A673 (cell line): ENCODE results near the gene ADARB2.

ENCODE experiments used
- CTCF ChIP-seq: fragments of 300-800, 200-600 bp; sonication (generic); conservative IDR thresholded peaks from 2 replicates; pipeline ENCODE4 v1.5.1; 2017; ENCODE audit warnings: low read depth, mild to moderate bottlenecking, antibody characterized with exemption, low read length, moderate library complexity, mixed read lengths
- EZH2 ChIP-seq: fragments of 200-600 bp; sonication (generic); IDR thresholded peaks from 2 replicates; pipeline ENCODE4 v1.6.1; 2017; ENCODE audit warnings: borderline replicate concordance, low read depth, mild to moderate bottlenecking, mixed read lengths, antibody characterized with exemption, low read length; ENCODE audit not compliant: poor library complexity, severe bottlenecking

- TF ChIP-seq CTCF (no peak), EZH2 (no peak)
Observed at GRCh38 chr10:1654811-1655356, 82.4 kb downstream of the ADARB2 start.
